DND-41 (cell line): Measurements from ENCODE around the gene CMTM2.

ENCODE experiments used
- ATAC-seq: fragments of 200-7000 bp; cut with Tn5 transposase; 3 replicates; pipeline ENCODE4 v1.9.1; 2021; ENCODE audit warnings: low read depth; ENCODE audit not compliant: insufficient read depth
- DNase-seq: peaks from one replicate; pipeline ENCODE4 v3.0.0-alpha.2; 2020
- H2AFZ ChIP-seq: 2 replicates; pipeline ENCODE4 v1.6.0; 2012; ENCODE audit warnings: low read depth, low read length
- H3K27ac ChIP-seq: 2 replicates; pipeline ENCODE4 v1.5.1; 2012; ENCODE audit warnings: low read length, inconsistent platforms
- H3K27me3 ChIP-seq: fragments of 200-600 bp; sonication (generic); 2 replicates; pipeline ENCODE4 v1.6.0; 2012; ENCODE audit warnings: low read length, mild to moderate bottlenecking, inconsistent platforms; ENCODE audit not compliant: insufficient read depth, poor library complexity
- H3K36me3 ChIP-seq: 2 replicates; pipeline ENCODE4 v1.5.1; 2012; ENCODE audit warnings: low read length, inconsistent platforms; ENCODE audit not compliant: insufficient read depth
- H3K4me1 ChIP-seq: 2 replicates; pipeline ENCODE4 v1.5.1; 2012; ENCODE audit warnings: mild to moderate bottlenecking, low read length; ENCODE audit not compliant: insufficient read depth
- H3K4me2 ChIP-seq: 2 replicates; pipeline ENCODE4 v1.6.0; 2012; ENCODE audit warnings: mild to moderate bottlenecking, moderate library complexity, low read length, inconsistent platforms; ENCODE audit not compliant: insufficient read depth
- H3K4me3 ChIP-seq, 2 experiments: fragments of 200-600 bp in 1 of 2; shearing (Covaris generic) in 1 of 2; 2 replicates each; pipeline ENCODE4 v1.5.1; 2012 to 2016; ENCODE audit warnings: inconsistent platforms in 2 of 2, low read length in 2 of 2, mild to moderate bottlenecking in 2 of 2, low read depth in 1 of 2, moderate library complexity in 1 of 2
- H3K79me2 ChIP-seq: 2 replicates; pipeline ENCODE4 v1.6.0; 2012; ENCODE audit warnings: low read length, inconsistent platforms; ENCODE audit not compliant: insufficient read depth
- H3K9ac ChIP-seq: 2 replicates; pipeline ENCODE4 v1.6.0; 2012; ENCODE audit warnings: low read depth, mild to moderate bottlenecking, inconsistent platforms, low read length, moderate library complexity
- H3K9me3 ChIP-seq: 2 replicates; pipeline ENCODE4 v1.5.1; 2012; ENCODE audit warnings: low read length, moderate library complexity, mild to moderate bottlenecking, inconsistent platforms; ENCODE audit not compliant: insufficient read depth, severe bottlenecking
- H4K20me1 ChIP-seq: 2 replicates; pipeline ENCODE4 v1.6.0; 2012; ENCODE audit warnings: low read length; ENCODE audit not compliant: insufficient read depth
- CTCF ChIP-seq: IDR thresholded peaks from 2 replicates; pipeline ENCODE4 v1.5.1; 2012; ENCODE audit warnings: borderline replicate concordance, low read length, moderate library complexity, mild to moderate bottlenecking; ENCODE audit not compliant: poor library complexity, severe bottlenecking; ENCODE audit errors: extremely low read depth
- EZH2 ChIP-seq: IDR thresholded peaks from 3 replicates; pipeline ENCODE4 v1.6.1; 2012; ENCODE audit warnings: borderline replicate concordance, low read depth, mild to moderate bottlenecking, moderate library complexity, low read length, inconsistent platforms; ENCODE audit not compliant: severe bottlenecking

The CMTM2 gene

DNA sequence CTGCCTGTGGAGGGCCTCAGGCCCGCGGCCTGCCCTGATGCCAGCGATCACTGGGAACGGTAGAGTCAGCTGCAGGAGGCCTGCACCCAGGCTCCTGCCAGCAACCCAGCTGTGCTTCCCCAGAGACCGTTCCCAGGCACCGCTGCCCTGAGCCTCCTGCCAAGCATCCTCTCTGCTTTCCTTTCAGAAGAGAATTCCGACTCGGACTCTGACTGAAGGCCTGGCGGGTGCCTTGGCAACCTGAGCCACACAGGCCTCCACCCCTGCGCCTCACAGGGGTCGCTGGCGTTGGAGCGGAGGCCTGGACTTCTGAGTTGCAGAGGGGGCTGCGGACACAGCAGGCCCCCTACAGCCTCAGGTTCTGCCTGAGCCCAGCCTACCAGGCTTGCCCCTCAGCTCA, 33.2 kb downstream of the CMTM2 start:
- H3K36me3 ChIP-seq: peaks cover 68% of the 10 kb centered on the region
- DNase-seq (no peak), ATAC-seq (no peak)
- TF ChIP-seq EZH2: no peak
- H4K20me1 ChIP-seq: peaks cover 45% of the 10 kb centered on the region
- peaks cover 25% of the 10 kb centered on the region for H3K79me2 ChIP-seq
- H3K9ac ChIP-seq: no peak overlapping the region
- H3K9me3 ChIP-seq: no peaks in the 10 kb centered on the region
- H3K4me2 ChIP-seq: no peak overlapping the region
- H3K27ac ChIP-seq: no peak overlapping the region
- no peak overlapping the region for H2AFZ ChIP-seq
- peaks cover 16% of the 10 kb centered on the region for H3K4me1 ChIP-seq
- no peak overlapping the region for H3K4me3 ChIP-seq
- no peaks in the 10 kb centered on the region for H3K27me3 ChIP-seq

- no peak overlapping the region for H3K4me2 ChIP-seq
- H3K4me1 ChIP-seq: peaks cover 1% of the 10 kb centered on the region; the same call in 1 of the 2 replicates
- no peaks in the 10 kb centered on the region for H3K27me3 ChIP-seq
- no peak for DNase-seq
- no peaks in the 10 kb centered on the region for H3K9me3 ChIP-seq
- peaks cover 51% of the 10 kb centered on the region for H3K36me3 ChIP-seq
- no peak overlapping the region for H3K9ac ChIP-seq
- no peak overlapping the region for H2AFZ ChIP-seq
- no peak overlapping the region for H3K27ac ChIP-seq
- peak; percentile 21; the same call in 1 of the 3 replicates for ATAC-seq
- peaks cover 27% of the 10 kb centered on the region for H4K20me1 ChIP-seq
- no peak overlapping the region for H3K4me3 ChIP-seq
- peaks cover 7% of the 10 kb centered on the region for H3K79me2 ChIP-seq
- TF ChIP-seq EZH2: no peak
- no peak for TF ChIP-seq CTCF
These were observed 35.0 kb downstream of the CMTM2 start for GRCh38 chr16:66614161-66614802.

GRCh38 chr16:66616169-66616568, 36.9 kb downstream of the CMTM2 start:
- Histone ChIP-seq H3K4me3 (no peak overlapping the region), H3K27me3 (no peaks in the 10 kb centered on the region), H3K9me3 (no peaks in the 10 kb centered on the region), H4K20me1 (peaks cover 11% of the 10 kb centered on the region; the same call in 1 of the 2 replicates), H3K4me2 (no peak overlapping the region), H3K4me1 (peaks cover 10% of the 10 kb centered on the region; the same call in 1 of the 2 replicates), H2AFZ (no peak overlapping the region), H3K27ac (no peak overlapping the region), H3K36me3 (peaks cover 32% of the 10 kb centered on the region), H3K9ac (no peak overlapping the region), H3K79me2 (no peaks in the 10 kb centered on the region)
- DNase-seq (no peak), ATAC-seq (no peak)
- no peak for TF ChIP-seq EZH2
- TF ChIP-seq CTCF: no peak

GRCh38 chr16:66616592-66616991, 37.3 kb downstream of the CMTM2 start:
- no peaks in the 10 kb centered on the region for H3K9me3 ChIP-seq
- H2AFZ ChIP-seq: no peak overlapping the region
- no peaks in the 10 kb centered on the region for H3K79me2 ChIP-seq
- DNase-seq (no peak), ATAC-seq (no peak)
- peaks cover 7% of the 10 kb centered on the region; the same call in 1 of the 2 replicates for H4K20me1 ChIP-seq
- H3K27ac ChIP-seq: no peak overlapping the region
- H3K4me3 ChIP-seq: no peak overlapping the region
- no peak overlapping the region for H3K9ac ChIP-seq
- no peak overlapping the region for H3K4me2 ChIP-seq
- H3K4me1 ChIP-seq: peaks cover 10% of the 10 kb centered on the region; the same call in 1 of the 2 replicates
- H3K27me3 ChIP-seq: no peaks in the 10 kb centered on the region
- TF ChIP-seq CTCF (no peak), EZH2 (no peak)
- peaks cover 28% of the 10 kb centered on the region for H3K36me3 ChIP-seq
